HEK293 (cell line): ENCODE results near the gene AUP1.
A peak's percentile ranks its signal among the peaks of the same experiment; 100 is the strongest.

Experiments
- CTCF ChIA-PET: fragments of 350-600 bp; formaldehyde crosslinking; extraction: SDS; loops from one replicate; lab custom pipeline; 2021; ENCODE audit warnings: antibody characterized with exemption; lab: Yijun Ruan, JAX
- POLR2A ChIA-PET: fragments of 300-600 bp; formaldehyde crosslinking; extraction: SDS; loops from one replicate; lab custom pipeline; 2020; ENCODE audit warnings: antibody characterized with exemption, inconsistent platforms; lab: Yijun Ruan, JAX
- H3K27ac ChIP-seq: fragments of 200-500 bp; sonication (Bioruptor generic); 2 replicates; pipeline ENCODE4 v1.5.1; 2014; ENCODE audit warnings: low read depth, low read length, control low read depth, inconsistent platforms; ENCODE audit errors: extremely low read depth
- H3K36me3 ChIP-seq, 2 experiments: fragments of 200-500 bp in 1 of 2; sonication (Bioruptor generic) in 1 of 2; 1 replicate in 1 of 2; 2 replicates in 1 of 2; pipeline ENCODE4 v1.5.1; 2014 to 2017; ENCODE audit warnings: inconsistent platforms in 2 of 2, low read length in 2 of 2; ENCODE audit not compliant: control insufficient read depth in 2 of 2, insufficient read depth in 1 of 2
- H3K4me1 ChIP-seq: fragments of 200-500 bp; sonication (Bioruptor generic); 2 replicates; pipeline ENCODE4 v1.5.1; 2014; ENCODE audit warnings: mild to moderate bottlenecking, low read length, inconsistent platforms; ENCODE audit not compliant: control insufficient read depth, insufficient read depth
- H3K4me3 ChIP-seq: 2 replicates; pipeline ENCODE4 v1.5.1; 2011; ENCODE audit warnings: low read depth, mild to moderate bottlenecking, control low read depth, low read length, moderate library complexity
- H3K9me3 ChIP-seq: fragments of 200-500 bp; sonication (Bioruptor generic); 2 replicates; pipeline ENCODE4 v1.5.1; 2014; ENCODE audit warnings: low read depth, low read length, inconsistent platforms; ENCODE audit not compliant: control insufficient read depth, insufficient read depth
- FEZF1 ChIP-seq: fragments of 450-650 bp; formaldehyde crosslinking; IDR thresholded peaks from 2 replicates; pipeline ENCODE4 v1.5.1; 2016; ENCODE audit warnings: missing biosample characterization, missing genetic modification characterization
- IKZF3 ChIP-seq: fragments of 450-650 bp; IDR thresholded peaks from 2 replicates; pipeline ENCODE4 v1.5.0; 2018; ENCODE audit warnings: missing biosample characterization, mild to moderate bottlenecking, missing genetic modification characterization, moderate library complexity
- KLF16 ChIP-seq: fragments of 450-650 bp; formaldehyde crosslinking; IDR thresholded peaks from 2 replicates; pipeline ENCODE4 v1.5.1; 2017; ENCODE audit warnings: missing biosample characterization, missing genetic modification characterization
- SP3 ChIP-seq: fragments of 450-650 bp; formaldehyde crosslinking; IDR thresholded peaks from 2 replicates; pipeline ENCODE4 v1.5.1; 2016; ENCODE audit warnings: missing biosample characterization, missing genetic modification characterization
- TSHZ1 ChIP-seq: fragments of 450-650 bp; formaldehyde crosslinking; IDR thresholded peaks from 2 replicates; pipeline ENCODE4 v1.5.1; 2016; ENCODE audit warnings: missing biosample characterization, missing genetic modification characterization, borderline replicate concordance
- ZBTB20 ChIP-seq: fragments of 450-650 bp; formaldehyde crosslinking; IDR thresholded peaks from 2 replicates; pipeline ENCODE4 v1.5.1; 2016; ENCODE audit warnings: missing biosample characterization, missing genetic modification characterization
- ZNF768 ChIP-seq: fragments of 450-650 bp; formaldehyde crosslinking; IDR thresholded peaks from 2 replicates; pipeline ENCODE4 v1.5.1; 2018; ENCODE audit warnings: missing biosample characterization, mild to moderate bottlenecking, missing genetic modification characterization
- TF ChIP-seq, protein P1 (sequence below): fragments of 450-650 bp; formaldehyde crosslinking; IDR thresholded peaks from 2 replicates; pipeline ENCODE4 v1.5.1; 2016; ENCODE audit warnings: missing biosample characterization, missing genetic modification characterization
- TF ChIP-seq, protein P2 (sequence below): fragments of 450-650 bp; formaldehyde crosslinking; IDR thresholded peaks from 2 replicates; pipeline ENCODE4 v1.5.1; 2016; ENCODE audit warnings: missing biosample characterization, missing genetic modification characterization

The AUP1 gene

GRCh38 chr2:74552914-74553811 lies 23.7 kb upstream of the AUP1 start (continued):
- TF ChIP-seq TSHZ1 (tag by site-specific recombination) = no peak
- peak; percentile 35; the same call in 1 of the 2 replicates for TF ChIP-seq ZBTB20 (tag by site-specific recombination)

GRCh38 chr2:74551942-74552913 lies 22.7 kb upstream of the AUP1 start:
- Histone ChIP-seq H3K27ac (no peak overlapping the region), H3K4me1 (no peaks in the 10 kb centered on the region; the same call in 1 of the 2 replicates), H3K36me3 (peaks cover 0 to 7% of the 10 kb centered on the region in 2 experiments; a peak in 1 of 3 replicates), H3K4me3 (no peak overlapping the region), H3K9me3 (no peaks in the 10 kb centered on the region)
- POLR2A ChIA-PET = no interaction called here
- no peak for TF ChIP-seq KLF16
- TF ChIP-seq ZNF768 (tag by site-specific recombination) = 0 out of 2 replicates have a peak, but pooled peaks have one; percentile 10
- TF ChIP-seq, protein P1, sequence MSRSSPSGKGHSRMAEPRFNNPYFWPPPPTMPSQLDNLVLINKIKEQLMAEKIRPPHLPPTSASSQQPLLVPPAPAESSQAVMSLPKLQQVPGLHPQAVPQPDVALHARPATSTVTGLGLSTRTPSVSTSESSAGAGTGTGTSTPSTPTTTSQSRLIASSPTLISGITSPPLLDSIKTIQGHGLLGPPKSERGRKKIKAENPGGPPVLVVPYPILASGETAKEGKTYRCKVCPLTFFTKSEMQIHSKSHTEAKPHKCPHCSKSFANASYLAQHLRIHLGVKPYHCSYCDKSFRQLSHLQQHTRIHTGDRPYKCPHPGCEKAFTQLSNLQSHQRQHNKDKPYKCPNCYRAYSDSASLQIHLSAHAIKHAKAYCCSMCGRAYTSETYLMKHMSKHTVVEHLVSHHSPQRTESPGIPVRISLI (tag by site-specific recombination) = no peak
- no peak for TF ChIP-seq TSHZ1 (tag by site-specific recombination)
- no peak for TF ChIP-seq FEZF1 (tag by site-specific recombination)
- no peak for TF ChIP-seq SP3
- TF ChIP-seq, protein P2, sequence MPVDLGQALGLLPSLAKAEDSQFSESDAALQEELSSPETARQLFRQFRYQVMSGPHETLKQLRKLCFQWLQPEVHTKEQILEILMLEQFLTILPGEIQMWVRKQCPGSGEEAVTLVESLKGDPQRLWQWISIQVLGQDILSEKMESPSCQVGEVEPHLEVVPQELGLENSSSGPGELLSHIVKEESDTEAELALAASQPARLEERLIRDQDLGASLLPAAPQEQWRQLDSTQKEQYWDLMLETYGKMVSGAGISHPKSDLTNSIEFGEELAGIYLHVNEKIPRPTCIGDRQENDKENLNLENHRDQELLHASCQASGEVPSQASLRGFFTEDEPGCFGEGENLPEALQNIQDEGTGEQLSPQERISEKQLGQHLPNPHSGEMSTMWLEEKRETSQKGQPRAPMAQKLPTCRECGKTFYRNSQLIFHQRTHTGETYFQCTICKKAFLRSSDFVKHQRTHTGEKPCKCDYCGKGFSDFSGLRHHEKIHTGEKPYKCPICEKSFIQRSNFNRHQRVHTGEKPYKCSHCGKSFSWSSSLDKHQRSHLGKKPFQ (tag by site-specific recombination) = no peak
- no peak for TF ChIP-seq IKZF3
- CTCF ChIA-PET = interaction anchor here (0.6 kb wide), 2 partner anchors 217 to 291 kb away, joined by 3 to 4 read pairs; no protein-coding TSS in a partner anchor
